Osteoblast (primary cell): Measurements from ENCODE around the gene OTOA. TPM values are rescaled to one million over a fixed set of nuclear protein-coding genes. Genes with fewer than 3 reads are reported as not detected.

Experiments
- DNase-seq: peaks from one replicate; pipeline ENCODE4 v3.0.0; 2011; ENCODE audit warnings: low spot score, mixed read lengths; ENCODE audit not compliant: insufficient read length; ENCODE audit errors: missing footprints
- H2AFZ ChIP-seq: 2 replicates; pipeline ENCODE4 v1.6.0; 2011; ENCODE audit warnings: mild to moderate bottlenecking, low read length
- H3K27ac ChIP-seq: 2 replicates; pipeline ENCODE4 v1.5.1; 2011; ENCODE audit warnings: mild to moderate bottlenecking, low read depth, low read length, moderate library complexity
- H3K27me3 ChIP-seq: 2 replicates; pipeline ENCODE4 v1.6.0; 2012; ENCODE audit warnings: mild to moderate bottlenecking, control low read depth, inconsistent platforms, low read length, moderate library complexity; ENCODE audit not compliant: insufficient read depth
- H3K36me3 ChIP-seq: 2 replicates; pipeline ENCODE4 v1.5.1; 2011; ENCODE audit warnings: mild to moderate bottlenecking, low read length, control low read depth, moderate library complexity; ENCODE audit not compliant: insufficient read depth
- H3K4me1 ChIP-seq: 2 replicates; pipeline ENCODE4 v1.5.1; 2011; ENCODE audit warnings: mild to moderate bottlenecking, low read length, control low read depth, moderate library complexity; ENCODE audit not compliant: insufficient read depth
- H3K4me2 ChIP-seq: 2 replicates; pipeline ENCODE4 v1.6.0; 2011; ENCODE audit warnings: mild to moderate bottlenecking, low read length; ENCODE audit not compliant: insufficient read depth
- H3K4me3 ChIP-seq: fragments of 200-600 bp; sonication (generic); 3 replicates; pipeline ENCODE4 v1.5.1; 2012; ENCODE audit warnings: mild to moderate bottlenecking, low read length, inconsistent platforms; ENCODE audit not compliant: insufficient read depth
- H3K79me2 ChIP-seq: 2 replicates; pipeline ENCODE4 v1.6.0; 2012; ENCODE audit warnings: mild to moderate bottlenecking, low read length, control low read depth, inconsistent platforms; ENCODE audit not compliant: insufficient read depth
- H3K9me3 ChIP-seq: 2 replicates; pipeline ENCODE4 v1.5.1; 2011; ENCODE audit warnings: low read depth, low read length, control low read depth
- H4K20me1 ChIP-seq: 2 replicates; pipeline ENCODE4 v1.6.0; 2012; ENCODE audit warnings: mild to moderate bottlenecking, low read length, control low read depth; ENCODE audit not compliant: insufficient read depth
- CTCF ChIP-seq: IDR thresholded peaks from 2 replicates; pipeline ENCODE4 v1.5.1; 2011; ENCODE audit warnings: mild to moderate bottlenecking, low read depth, low read length, moderate library complexity; ENCODE audit errors: extremely low read depth
- total RNA-seq: library from RNA; depleted of rRNA; stranded (reverse); fragments of >200 nt; gene quantifications from 2 replicates; pipeline ENCODE4 v1.2.3, GENCODE V29; 2012

OTOA gene
- total RNA-seq, 1 donor = under 0.01 TPM

GRCh38 chr16:21619765-21620425 is 43.9 kb upstream of the OTOA start:
- H3K27ac ChIP-seq = no peak overlapping the region
- H3K4me3 ChIP-seq = no peak overlapping the region
- H3K9me3 ChIP-seq = no peaks in the 10 kb centered on the region
- no peak for TF ChIP-seq CTCF
- peaks cover 21% of the 10 kb centered on the region for H3K36me3 ChIP-seq
- peak; percentile 14 for DNase-seq
- H3K79me2 ChIP-seq = peaks cover 81% of the 10 kb centered on the region
- no peaks in the 10 kb centered on the region for H3K27me3 ChIP-seq
- H3K4me1 ChIP-seq = no peaks in the 10 kb centered on the region
- peaks cover 4% of the 10 kb centered on the region for H4K20me1 ChIP-seq
- no peak overlapping the region for H2AFZ ChIP-seq
- H3K4me2 ChIP-seq = no peak overlapping the region

GRCh38 chr16:21620592-21620991 is 43.2 kb upstream of the OTOA start:
- Histone ChIP-seq H3K27ac (no peak overlapping the region), H4K20me1 (peaks cover 2% of the 10 kb centered on the region), H3K36me3 (peaks cover 16% of the 10 kb centered on the region), H3K4me3 (no peak overlapping the region), H3K4me2 (no peak overlapping the region), H3K9me3 (no peaks in the 10 kb centered on the region), H3K27me3 (no peaks in the 10 kb centered on the region), H3K4me1 (no peaks in the 10 kb centered on the region), H2AFZ (no peak overlapping the region), H3K79me2 (peaks cover 80% of the 10 kb centered on the region)
- no peak for TF ChIP-seq CTCF
- DNase-seq = no peak

DNA sequence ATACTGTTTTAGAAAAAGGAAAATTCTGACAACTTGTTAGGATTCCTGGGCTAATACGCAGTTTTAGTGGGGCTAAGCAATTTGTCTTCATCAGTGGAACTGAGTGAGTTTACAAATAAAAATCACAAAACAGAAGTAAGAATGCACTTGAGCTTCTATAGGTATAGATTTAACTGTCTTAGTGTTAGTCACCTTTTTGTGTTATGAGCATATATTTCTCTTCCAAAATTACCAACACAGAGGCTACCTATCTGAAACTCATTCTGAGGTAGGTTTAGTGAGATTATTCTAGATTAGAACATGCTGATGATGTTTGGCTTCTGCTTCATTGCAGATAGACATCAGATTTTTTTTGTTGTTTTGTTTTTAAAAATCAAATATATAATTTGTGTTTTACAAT is 41.2 kb upstream of the OTOA start:
- H3K4me2 ChIP-seq = no peak overlapping the region

DNA sequence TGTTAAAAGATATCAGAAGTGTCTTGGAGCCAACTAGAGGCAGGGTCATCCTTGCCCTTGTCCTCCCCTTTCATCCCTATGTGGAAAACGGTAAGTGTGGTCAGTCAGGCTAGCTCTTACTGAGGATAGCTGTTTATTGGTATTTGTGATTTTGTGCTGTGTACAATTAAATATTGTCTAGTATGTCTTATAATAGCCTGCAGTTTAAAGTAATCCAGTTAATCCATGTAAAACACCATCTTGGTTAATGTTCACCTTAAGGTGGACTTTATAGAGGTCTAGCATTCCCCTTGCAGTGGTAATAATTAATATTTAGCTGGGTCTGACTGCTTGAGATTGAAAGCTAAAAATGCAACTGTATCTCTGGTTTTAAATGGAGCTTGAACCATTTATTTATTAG is 38.7 kb upstream of the OTOA start:
- no peaks in the 10 kb centered on the region for H3K9me3 ChIP-seq
- no peaks in the 10 kb centered on the region for H4K20me1 ChIP-seq
- no peak for TF ChIP-seq CTCF
- DNase-seq = no peak
- H3K4me3 ChIP-seq = no peak overlapping the region
- H3K27ac ChIP-seq = peak overlapping the region; percentile 5
- H3K36me3 ChIP-seq = peaks cover 9% of the 10 kb centered on the region
- peaks cover 54% of the 10 kb centered on the region for H3K79me2 ChIP-seq
- H2AFZ ChIP-seq = no peak overlapping the region
- no peaks in the 10 kb centered on the region for H3K27me3 ChIP-seq
- peaks cover 39% of the 10 kb centered on the region for H3K4me1 ChIP-seq
- H3K4me2 ChIP-seq = no peak overlapping the region

More for the DNA sequence above, 41.2 kb upstream of the OTOA start:
- no peak for TF ChIP-seq CTCF
- no peaks in the 10 kb centered on the region for H4K20me1 ChIP-seq
- no peaks in the 10 kb centered on the region for H3K27me3 ChIP-seq
- peaks cover 7% of the 10 kb centered on the region for H3K36me3 ChIP-seq
- no peak for DNase-seq
- H3K79me2 ChIP-seq = peaks cover 64% of the 10 kb centered on the region
- H3K4me1 ChIP-seq = peaks cover 19% of the 10 kb centered on the region
- H2AFZ ChIP-seq = no peak overlapping the region
- no peak overlapping the region for H3K27ac ChIP-seq
- H3K9me3 ChIP-seq = no peaks in the 10 kb centered on the region
- H3K4me3 ChIP-seq = no peak overlapping the region
